NCI-H2171 (cell line): ENCODE results near the gene SLC50A1.

Source experiments
- DNase-seq: peaks from one replicate; lab custom pipeline; 2025; lab: John Stamatoyannopoulos, UW

SLC50A1 gene

DNA sequence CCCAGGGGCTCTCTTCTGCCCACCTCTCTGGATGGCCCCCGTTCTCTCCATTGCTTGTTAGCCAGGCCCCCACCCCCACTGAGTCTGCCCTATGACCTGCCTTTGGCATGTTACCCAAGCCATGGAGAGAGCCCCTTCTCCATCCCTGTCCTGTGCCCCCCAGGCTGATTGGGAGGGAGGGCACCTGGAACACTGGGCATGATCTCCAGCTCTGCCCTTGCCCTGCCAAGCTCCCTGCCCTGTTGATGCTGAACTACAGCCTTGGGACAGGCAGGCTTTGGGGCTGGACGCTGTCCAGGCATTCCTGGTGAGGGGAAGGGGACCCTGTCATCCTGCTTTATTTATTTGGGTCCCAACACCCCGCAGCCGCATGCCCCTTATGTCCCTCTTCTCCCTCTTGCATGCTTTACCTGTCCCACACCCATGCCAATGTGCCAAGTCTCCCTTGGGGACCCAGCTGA is 48.7 kb downstream of the SLC50A1 start:
- DNase-seq = no peak

DNA sequence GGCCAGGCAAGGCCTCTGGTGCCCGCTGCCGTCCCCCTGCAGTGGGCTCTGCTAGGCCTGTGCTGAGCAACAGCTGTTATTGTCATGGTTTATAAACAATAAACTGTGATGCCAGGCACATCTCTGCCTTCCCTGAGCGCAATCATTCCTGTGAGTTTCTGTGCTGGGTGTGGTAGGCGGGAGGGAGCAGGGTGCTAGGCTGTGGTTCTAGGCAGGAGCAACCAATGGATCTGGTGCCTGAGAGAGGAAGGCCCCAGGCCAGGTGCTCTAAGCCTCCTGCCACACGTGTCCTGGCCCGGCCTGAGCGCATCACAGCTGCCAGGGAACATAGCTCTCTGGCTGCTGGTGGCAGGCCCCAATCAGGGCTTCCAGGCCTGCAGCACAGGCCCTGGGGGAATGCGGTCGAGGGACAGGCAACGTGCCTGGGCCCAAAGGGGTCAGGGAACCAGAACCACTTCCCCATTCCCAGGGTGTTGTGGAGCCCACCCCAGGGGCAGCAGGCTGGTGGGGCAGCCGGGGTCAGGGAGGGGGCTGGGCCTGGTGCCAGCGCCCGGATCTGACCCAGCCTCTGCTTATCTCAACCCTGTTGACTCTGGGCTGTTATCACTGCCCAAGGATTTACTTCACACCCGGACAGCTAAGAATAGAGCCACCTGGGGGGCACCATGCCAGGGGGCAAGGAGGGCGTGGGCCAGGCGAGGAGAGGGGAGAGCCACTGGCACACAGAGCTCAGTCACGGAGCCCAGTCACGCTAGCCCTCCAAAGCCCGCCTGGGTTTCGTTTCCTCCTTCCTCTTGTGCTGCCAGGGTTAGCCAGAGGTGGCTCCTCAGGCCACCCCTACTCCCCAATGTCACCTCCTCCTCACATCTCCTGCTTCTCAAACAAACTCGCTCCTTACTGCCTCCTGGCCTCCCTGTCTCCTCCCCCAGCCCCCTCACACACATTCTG is 49.5 kb downstream of the SLC50A1 start:
- DNase-seq = no peak

DNA sequence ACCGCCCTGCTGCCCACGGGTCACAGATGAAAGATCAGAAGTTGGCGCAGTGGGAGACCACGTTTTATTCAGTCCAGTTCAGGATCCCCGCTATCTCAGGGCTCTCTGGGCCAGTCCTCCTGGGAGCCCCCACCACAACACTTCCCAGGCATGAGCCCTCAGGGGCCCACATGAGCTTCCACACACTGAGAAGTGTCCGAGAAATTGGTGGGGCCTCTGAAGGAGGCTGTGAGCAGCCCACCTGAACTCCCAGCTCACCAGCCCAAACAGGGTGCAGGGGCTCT is 50.1 kb downstream of the SLC50A1 start:
- DNase-seq = no peak

DNA sequence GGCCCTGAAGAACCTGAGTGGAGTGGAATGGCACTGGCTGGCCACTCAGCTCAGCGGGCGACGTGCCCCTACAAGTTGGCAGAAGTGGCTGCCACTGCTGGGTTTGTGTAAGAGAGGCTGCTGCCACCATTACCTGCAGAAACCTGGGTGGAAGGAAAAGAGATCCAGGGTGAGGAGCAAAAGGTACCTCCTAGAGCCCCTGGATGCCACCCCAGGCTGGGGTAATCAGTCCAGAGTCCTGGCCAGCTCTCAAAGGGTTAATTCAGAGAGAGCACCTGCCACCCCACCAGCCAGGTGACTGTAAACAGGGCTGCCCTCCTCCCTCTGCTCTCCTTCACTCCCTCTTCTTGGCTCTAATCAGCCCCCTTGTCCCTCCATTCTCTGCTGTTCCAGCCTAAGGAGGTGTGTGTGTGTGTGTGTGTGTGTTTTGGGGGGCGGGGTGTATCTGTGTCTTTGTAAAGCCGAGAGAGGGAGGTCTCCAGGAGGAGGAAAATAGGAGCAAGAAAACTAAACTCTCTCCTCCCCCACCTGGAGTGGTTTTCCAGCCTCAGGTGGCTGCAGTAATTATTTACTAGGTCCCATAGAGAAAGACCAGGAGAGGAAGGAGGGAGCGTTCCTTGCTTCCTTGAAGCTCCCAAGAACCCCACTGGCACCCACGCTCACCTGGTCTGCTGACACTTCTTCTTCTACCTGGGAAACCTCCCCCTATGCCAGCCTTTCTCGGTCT is 50.6 kb downstream of the SLC50A1 start:
- DNase-seq = no peak

DNA sequence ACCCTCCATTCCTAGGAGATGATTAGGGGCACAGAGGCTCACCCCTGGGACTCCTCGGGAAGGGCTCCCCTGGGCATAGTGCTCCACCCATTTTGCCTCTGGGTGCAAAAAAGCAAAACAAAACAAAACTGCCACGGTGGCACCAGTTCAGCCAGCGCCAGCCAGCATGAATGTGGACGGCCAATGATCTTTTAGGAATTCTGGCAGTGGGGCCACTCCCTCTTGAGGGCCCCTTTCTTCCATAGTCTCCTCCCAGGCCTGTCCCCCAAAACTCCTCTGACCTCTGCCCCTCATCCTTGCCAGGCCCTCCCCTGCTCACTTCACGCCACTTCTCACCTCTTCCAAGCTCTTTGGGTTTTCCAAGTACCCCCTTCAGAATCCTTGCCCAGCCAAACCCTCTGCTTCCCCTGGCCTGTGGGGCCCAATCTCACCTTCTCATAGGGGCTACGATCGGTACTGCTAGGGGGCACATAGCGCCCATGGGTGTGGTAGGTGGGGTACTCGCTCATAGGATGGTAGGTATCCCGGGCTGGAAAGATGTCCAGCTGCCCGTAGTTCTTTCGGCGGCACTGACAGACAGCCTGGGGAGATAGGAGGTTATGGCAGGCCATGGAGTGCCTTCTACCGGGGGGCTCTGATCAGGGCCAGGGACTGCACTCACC is 51.3 kb downstream of the SLC50A1 start:
- no peak for DNase-seq

DNA sequence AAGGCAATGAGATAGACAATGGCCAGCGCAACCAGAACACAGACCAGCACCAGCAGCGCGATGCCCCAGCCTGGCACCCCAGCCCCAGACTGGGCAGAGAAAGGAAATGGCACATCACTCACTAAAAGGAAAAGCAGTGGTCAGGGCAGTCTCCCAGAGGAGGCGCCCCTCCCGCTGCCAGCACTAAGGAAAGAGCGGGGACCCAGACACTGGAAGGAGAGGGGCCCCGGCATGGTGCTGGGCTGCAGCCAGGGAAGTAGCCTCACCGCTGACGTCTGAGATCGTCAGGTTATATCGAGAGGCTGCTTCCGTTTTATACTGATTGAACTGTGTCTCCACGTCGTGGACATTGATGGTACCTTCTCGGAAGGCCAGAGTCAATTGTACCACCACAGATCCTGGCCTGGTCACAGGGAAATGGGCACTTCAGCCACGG is 51.8 kb downstream of the SLC50A1 start:
- DNase-seq = no peak

DNA sequence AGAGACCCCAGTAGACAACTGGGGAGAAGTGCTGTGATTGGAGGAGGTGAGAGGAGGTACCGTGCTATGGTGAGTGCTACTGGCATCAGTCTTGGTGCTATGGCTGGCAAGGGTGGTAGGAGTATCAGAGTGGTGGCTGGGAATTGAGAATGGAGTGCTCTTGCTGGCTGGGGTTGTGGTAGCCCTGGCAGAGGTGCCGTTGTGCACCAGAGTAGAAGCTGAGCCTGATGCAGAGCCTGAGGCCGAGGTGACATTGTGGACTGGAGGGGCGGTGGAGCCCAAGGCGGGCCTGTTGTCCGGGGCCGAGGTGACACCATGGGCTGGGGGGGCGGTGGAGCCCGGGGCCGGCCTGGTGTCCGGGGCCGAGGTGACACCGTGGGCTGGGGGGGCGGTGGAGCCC is 52.6 kb downstream of the SLC50A1 start:
- DNase-seq = no peak
